ENCODE results near the gene CEP131.
A peak's percentile ranks its signal among the peaks of the same experiment; 100 is the strongest.

CEP131 gene

DNA sequence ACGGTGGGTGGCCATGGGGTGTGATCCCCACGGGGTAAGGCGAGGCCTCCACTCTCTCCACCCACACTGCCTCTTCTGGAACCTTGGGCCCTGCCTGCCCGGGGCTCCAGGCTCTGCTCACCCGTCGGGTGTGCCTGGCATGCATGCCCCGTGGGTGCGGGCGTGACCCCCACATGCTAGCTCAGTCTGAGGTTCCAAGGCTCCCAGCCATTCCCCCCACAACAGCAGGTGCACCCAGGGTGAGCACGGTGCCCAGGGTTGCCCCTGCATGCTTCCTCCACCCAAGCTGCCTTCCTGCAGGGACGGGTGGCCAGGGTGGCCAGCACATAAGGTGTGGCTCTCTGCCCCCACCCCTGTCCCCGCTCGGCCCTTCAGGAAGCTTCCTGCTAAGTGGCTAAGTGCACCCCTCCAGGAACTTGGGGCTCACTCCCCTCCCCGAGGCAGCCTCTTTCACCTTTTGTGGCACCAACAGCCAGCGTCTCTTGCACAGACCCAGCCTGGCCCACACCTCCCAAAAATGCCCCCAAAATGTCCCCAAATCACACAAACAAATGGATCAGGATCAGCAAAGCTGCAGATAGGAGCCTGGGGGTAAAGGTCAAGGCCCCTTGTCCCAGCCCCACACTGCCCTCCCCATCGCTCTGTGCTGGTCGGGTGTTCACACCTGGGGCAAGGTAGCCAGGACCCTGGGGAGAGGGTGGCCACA, 78.9 kb downstream of the CEP131 start:
- DNase-seq, result no peak

GRCh38 chr17:81143200-81143527, 79.6 kb downstream of the CEP131 start:
- DNase-seq, result no peak

GRCh38 chr17:81142301-81143199, 80.2 kb downstream of the CEP131 start:
- peak; percentile 30 to 56 for DNase-seq

- DNase-seq, result no peak
Observed at GRCh38 chr17:81140695-81141094, 82.1 kb downstream of the CEP131 start.

GRCh38 chr17:81140018-81140417, 82.7 kb downstream of the CEP131 start:
- no peak for DNase-seq

All from bone marrow (tissue), 2 donors.